Occipital lobe (tissue), 2 donors: ENCODE data around the gene MAP2K5. TPM values are rescaled to one million over a fixed set of nuclear protein-coding genes. Genes with fewer than 3 reads are reported as not detected.

Experiments
- DNase-seq: peaks from one replicate; lab custom pipeline; 2025; lab: John Stamatoyannopoulos, UW
- total RNA-seq: library from RNA; depleted of rRNA; stranded (reverse); fragments of >200 nt; gene quantifications from one replicate; pipeline ENCODE4 v1.2.3, GENCODE V29; 2014

Gene MAP2K5
- total RNA-seq, 1 donor from 2014 or later, result 12.8 TPM

GRCh38 chr15:67521029-67521782 lies 21.3 kb upstream of the MAP2K5 start, which contains the start of gene C15orf61:
Gene C15orf61, plus strand, starts transcription at chr15:67521131. Its CDS starts 118 bp downstream, at chr15:67521249.
- DNase-seq, result peak; percentile 79

- no peak for DNase-seq
These were observed 20.5 kb upstream of the MAP2K5 start for GRCh38 chr15:67521783-67522568.

GRCh38 chr15:67523330-67523729 lies 19.2 kb upstream of the MAP2K5 start:
- no peak for DNase-seq

- DNase-seq, result no peak
These were observed 18.3 kb upstream of the MAP2K5 start for GRCh38 chr15:67524235-67524634.

DNA sequence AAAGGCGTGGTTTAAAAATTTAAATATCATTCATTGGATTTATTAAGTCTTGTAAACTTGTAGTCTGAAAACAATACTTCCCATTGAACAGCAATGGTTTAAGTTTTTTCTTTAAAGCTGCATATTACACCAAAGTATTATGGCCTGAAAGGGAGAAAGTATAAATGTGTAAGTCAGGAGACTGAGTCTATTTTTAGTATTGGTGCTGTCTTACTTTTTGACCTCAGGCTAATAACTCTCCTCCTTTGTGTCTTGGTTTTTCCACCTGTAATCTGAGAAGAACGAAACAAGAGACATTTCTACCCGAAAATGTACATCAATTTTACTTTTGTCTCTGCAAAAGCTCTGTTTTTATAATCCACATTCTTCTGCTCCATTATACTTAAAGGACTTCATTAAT lies 14.0 kb upstream of the MAP2K5 start:
- DNase-seq, result no peak

DNA sequence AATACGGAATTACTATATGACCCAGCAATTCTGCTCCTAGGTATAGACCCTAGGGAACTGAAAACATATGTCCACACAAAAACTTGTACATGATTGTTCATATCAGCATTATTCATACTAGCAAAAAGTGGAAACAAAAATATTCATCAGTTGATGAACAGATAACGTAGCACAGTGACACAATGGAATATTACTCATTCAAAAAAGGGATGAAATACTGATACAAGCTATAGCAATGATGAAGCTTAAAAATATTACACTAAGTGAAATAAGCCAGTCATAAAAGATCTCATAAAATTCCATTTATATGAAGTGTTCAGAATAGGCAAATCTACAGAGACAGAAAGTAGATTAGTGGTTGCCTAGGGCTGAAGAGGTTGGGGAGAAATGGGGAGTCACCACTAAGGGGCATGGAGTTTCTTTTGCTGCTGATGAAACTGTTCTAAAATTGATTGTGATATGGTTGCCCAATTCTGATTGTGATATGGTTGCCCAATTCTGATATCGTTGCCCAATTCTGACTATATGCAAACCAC lies 11.1 kb upstream of the MAP2K5 start:
- no peak for DNase-seq

- DNase-seq, result no peak
These were observed 8.6 kb upstream of the MAP2K5 start for GRCh38 chr15:67533873-67534272.

DNA sequence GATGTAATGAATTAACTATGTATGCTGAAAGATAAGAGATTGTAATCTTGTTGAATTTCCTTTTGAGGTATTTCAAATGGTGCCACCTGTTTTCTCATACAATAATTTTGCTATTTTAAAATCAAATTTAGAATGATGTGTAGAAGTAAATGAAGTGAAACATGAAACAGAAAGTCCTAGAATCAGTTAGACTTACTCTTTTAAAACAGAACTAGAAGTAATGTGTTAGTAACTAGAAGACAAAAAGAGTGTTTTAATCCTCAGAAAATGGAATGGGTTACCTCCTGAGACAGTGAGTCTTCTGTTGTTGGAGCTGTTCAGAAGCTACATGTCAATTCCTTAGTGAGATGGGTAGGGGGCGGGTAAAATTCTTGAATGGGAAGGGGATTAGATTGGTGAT lies 8.1 kb upstream of the MAP2K5 start:
- DNase-seq, result no peak

DNA sequence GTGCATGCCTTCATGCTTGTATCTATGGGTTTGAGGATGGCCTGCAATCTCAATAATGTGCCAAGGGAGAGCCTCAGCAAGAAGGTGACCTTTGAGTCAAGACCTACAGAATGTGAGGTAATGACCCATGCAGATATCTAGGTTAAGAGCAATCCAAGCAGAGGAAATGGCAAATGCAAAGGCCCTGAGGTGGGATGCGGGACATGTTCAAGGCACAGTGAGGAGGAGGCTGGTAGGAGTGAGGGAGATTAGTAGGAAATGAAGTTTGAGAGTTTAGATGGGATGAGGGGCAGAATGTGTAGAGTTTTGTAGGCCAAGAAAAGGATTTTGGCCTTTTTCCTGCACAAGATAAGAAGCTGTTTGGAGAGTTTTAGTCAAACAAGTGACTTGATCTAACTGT lies 4.7 kb upstream of the MAP2K5 start:
- no peak for DNase-seq

DNA sequence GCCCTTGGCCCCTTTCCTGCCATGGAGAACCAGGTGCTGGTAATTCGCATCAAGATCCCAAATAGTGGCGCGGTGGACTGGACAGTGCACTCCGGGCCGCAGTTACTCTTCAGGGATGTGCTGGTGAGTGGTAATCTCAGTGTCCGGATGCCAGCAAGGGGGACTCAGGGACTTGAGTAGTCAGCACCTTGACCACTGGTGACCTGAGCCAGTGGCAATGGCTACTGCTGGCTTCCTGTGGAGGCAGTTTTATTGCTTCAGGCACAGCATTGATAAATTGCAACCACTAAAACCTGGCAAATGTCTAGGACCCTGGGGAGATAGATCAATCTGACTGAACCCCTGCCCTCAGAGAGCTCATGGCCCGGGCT lies 830 bp downstream of the MAP2K5 start:
- no peak for DNase-seq

DNA sequence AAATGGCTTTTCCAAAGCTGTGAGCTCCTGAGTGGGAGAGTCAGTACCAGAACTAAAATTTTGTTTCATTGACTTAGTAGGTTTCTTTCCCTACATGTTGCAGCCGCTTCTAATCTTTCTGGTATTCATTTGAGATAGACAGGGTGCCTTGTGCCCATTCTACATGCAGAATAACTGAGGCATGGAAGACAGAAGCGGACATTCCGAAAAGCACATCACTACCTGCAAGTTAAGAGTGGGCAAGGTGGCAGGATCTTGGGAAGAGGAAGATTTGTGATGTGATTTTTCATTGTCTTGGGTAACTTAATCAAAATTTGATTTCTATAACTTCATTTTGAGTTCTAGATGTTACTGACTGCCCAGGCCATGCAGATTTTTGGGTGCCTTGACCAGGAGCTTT lies 2.0 kb downstream of the MAP2K5 start:
- DNase-seq, result no peak

DNA sequence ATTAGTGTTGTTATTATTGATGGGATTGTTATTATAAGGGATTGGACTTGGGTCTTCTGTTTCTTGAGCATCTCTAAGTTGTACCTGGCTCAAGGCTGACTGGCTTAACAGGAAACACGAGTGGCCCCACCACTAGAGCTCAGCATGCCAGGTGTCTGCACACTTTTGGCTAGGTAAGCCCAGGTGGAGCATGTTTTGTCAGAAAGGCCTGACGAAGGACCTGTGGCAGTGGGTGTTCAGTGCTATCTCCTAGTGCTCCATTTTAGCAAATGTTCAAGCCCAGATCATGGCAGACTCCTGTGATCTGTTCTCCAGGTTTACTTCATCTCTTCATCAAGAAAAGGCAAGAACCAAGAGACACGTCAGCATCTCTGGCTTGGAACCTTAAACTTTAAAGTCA lies 3.4 kb downstream of the MAP2K5 start:
- no peak for DNase-seq

DNA sequence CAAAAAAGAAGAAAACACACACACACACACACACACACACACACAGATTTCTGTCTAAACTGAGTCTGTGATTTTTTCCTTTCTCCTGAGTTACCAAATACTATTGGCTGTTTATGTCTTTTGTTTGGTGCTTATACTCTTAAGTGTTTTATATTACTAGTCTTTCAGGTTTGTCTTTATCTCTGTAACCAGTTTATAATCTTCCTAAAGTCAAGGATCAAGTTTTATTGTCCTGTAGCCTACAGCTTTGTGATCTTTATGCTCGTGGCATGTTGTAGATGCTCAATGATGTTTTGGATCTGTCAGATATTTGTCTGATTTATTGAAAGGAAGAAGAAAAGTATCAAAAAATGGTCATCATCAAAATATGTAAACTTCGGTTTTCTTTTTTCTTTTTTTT lies 4.6 kb downstream of the MAP2K5 start:
- no peak for DNase-seq

DNA sequence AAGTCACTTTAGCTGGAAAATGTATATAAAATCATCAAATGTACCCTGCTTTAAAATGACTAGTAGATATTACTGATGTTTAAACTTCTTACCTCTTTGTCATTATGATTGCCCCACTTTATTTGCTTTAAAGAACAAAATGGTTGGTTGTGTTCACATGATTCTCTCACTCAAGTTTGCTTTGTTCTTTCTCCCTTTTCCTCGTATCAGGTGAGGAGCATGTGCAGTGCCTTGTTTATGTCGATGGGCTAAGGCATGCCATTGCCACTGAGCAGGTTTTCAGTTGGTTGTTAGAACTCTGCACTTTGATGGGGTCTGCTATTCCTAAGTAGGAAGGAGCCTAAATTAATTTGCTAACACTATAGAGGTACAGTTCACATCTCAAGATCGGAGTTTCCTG lies 5.3 kb downstream of the MAP2K5 start:
- no peak for DNase-seq

DNA sequence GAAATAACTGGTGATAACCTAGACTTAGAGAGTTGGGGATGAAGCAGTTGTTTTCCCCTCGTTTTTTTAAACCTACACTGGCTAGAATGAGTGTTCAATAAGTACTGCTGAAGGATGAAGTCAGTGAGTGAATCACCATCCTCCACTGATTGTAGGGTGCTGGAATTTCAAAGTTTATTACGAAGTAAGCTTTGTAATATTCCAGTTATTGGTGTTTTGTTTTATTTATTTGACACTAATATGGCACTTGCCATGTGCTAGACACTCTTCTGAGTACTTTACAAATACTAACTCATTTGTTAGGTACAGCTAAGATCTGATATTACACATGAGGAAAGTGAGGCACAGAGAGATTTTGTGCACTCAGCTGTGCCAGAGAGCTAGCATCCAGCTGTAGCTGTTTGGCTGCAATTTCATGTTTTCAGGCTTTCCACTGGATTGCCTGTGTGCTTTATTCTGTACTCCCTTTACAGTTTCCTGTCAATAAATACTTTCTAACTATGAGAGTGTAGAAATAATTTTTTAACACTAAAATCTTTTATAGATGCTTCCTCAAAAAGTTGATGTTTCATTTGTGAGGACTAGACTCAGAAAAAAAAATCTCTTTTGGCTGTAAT lies 5.8 kb downstream of the MAP2K5 start:
- DNase-seq, result no peak

DNA sequence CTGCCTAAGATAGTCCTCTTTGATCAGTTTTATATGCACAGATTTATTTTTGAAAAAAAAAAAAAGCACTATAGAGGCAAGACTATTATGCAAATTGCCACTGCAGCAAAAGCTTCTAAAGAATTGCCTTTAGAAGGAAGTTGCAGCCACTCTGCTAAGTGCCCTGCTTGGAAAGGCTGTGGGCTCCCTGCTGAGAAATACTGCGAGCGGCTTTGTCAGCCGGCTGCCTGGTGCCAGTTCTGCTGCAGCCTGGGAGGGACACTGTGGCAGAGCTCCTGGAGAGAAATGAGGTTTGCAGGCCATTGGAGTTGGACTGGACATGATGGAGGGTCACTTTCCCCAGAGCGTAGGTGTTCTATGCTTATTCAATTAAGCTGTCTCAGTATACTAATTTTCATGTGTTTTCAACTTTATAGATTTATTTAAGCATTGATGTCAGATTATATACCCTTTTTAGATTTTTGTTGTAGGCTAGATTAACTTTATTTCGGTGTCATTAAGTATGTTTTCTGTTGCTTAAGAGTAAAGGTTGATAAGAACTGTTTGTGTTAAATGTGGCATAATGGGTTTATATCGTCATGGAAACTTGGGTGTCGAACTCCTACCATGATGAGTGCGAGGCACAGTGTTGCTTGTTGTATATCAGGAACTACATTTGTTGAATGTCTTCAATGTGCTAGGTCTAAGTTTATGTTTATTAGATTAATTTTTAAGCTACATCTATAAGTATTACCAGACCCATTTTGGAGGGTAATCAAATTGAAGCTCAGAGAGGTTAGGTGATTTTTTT lies 6.6 kb downstream of the MAP2K5 start:
- DNase-seq, result peak; percentile 67

DNA sequence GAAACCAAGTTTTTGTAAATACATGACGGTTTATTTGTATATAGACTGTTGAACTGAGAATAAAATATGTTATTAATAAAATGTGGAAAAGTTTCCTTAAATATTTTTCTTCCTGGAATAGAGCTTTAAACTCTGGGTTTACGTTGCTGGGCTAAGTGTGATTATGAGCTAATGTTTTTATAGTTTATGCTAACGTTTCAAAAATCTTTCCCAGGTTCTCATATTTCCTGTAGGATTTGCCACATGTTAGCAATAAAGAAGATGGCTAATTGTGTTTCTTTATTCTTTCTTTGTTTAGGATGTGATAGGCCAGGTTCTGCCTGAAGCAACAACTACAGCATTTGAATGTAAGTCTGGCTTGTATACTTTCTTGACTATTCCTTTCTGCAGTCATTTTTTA lies 7.2 kb downstream of the MAP2K5 start:
- no peak for DNase-seq

DNA sequence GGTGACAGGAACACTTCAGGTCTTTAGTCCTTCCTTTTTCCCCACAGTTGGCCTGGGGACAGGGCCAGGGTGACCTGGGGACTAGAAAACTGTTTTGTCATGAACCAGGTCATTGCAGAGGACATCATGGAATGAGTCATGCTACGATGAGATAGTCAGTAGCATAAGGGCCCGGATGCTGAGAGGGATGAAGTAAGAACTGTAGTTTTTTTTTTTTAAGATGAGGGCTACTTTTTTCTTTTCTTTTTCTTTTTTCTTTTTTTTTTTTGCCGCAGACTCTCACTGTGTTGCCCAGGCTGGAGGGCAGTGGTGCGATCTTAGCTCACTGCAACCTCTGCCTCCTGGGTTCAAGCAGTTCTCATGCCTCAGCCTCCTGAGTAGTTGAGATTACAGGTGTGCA lies 8.0 kb downstream of the MAP2K5 start:
- no peak for DNase-seq

DNA sequence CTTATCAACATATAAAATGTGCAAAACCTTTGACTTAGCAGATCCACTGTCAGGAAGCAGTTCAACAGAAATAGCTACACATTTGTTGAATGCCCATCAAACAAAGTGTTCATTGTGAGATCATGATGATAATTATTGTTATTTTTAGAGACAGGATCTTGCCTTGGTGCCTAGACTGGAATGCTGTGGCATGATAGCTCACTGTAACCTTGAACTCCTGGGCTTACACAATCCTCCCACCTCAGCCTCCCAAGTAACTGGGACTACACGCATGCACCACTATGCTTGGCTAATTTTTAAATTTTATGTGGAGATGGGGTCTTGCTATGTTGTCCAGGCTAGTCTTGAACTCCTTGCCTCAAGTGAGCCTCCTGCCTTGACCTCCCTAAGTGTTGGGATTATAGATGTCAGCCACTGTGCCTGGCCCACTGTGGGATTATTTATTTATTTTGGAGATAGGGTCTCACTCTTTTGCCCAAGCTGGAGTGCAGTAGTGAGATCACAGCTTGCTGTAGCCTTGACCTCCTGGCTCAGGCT lies 8.8 kb downstream of the MAP2K5 start:
- DNase-seq, result no peak

DNA sequence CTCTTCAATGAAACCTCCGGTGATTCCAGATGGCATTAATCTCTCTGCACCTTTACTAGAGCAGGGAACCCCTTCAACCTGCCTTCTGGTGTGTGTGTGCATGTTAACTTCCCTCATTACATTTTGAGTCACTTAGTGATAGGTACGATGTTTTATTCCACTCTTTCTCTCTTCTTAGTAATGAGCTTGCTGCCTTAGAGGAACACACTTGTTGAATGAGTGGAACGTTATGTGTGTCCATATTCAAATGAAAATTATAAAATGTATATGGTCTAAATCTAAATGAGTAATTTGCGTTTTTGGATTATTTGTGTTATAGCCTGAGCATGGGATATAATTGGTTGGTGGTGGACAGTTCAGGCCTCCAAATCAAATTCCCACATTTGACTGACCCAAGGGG lies 12.1 kb downstream of the MAP2K5 start:
- DNase-seq, result no peak

- no peak for DNase-seq
These were observed 14.6 kb downstream of the MAP2K5 start for GRCh38 chr15:67556976-67557570.
